HG02852 (cell line): ENCODE results near the gene CCNB1IP1.
"Not testable (repeated sequence)": the region's sequence is repeated elsewhere in the genome, so short reads cannot be mapped to it uniquely, and the experiment has no call there.

Experiments used
- ATAC-seq: cut with Tn5 transposase; IDR thresholded peaks from one replicate; pipeline ENCODE4 v1.9.1; 2021; ENCODE audit warnings: mild to moderate bottlenecking, moderate library complexity; ENCODE audit not compliant: unreplicated experiment

The CCNB1IP1 gene

DNA sequence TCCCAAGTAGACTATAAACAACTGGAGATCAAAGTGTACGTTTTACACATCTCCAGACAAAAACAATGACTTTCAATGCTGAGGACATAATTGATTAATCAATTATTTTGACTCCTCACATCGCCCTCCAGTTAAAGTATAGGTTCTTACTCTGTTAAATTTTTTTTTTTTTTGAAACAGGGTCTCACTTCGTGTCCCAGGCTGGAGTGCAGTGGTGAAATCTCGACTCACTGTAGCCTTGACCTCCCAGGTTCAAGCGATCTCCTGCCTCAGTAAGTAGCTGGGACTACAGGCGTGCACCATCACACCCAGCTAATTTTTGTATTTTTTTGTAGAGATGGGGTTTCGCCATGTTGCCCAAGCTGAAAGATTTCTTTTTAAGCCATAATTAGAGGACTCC lies 938 bp upstream of the CCNB1IP1 start:
- ATAC-seq, result no peak

DNA sequence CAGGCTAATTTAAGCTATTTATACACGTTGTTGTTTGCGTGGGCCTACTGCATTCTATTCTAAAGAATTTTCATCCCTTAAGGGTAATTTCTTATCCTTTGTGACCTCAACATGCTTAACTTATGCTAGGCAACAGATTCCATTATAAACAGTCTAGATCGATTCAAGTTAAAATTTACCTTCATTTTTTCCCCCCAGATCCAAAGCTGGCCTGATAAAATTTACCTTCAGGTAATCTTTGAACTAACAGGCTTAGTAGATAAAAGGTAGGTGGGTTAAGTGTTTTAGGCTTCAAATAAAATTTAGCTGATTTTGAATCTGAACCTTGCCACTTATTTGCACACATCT lies 389 bp upstream of the CCNB1IP1 start:
- ATAC-seq, result no peak

DNA sequence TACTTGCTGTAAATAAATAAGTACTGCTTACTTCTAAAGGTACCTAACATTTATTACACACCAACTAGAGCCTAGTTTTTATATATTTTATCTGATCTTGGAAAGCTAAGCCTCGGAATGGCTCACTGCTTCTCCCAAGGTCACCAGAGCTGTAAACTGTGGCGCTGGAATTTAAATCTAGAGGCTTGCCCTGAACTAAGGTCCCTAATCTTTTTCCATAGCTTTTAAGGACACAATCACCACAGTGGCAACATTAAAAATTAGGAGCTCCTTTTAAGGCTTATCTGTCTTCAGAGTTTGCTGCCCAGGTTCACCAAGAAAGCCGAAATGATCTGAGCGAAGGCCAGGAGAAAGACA lies 670 bp downstream of the CCNB1IP1 start:
- no peak for ATAC-seq

DNA sequence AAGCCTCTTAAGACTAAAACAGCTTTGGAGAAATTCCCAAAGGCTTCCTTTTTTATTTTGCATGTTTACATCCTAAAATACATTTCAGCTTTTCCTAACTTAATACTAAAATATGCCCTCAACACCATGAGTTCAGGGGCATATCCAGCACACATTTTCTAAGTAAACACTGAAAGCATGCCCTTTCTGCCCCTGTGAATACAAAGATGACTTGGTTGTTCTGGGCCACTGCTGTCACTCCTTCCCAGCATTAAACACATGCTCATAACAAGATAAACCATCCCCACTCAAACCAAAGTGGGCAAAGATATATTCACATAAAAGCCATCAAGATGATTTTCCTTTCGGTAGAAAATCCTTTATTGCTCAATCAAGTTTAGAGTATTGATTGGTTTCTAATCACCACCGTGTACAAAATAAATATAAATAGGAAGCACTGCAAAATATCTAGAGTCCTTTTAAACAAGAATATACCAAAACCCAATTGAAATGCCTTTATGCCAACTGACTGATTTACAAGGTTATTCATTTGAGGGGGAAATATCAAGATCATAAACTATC lies 1.9 kb downstream of the CCNB1IP1 start:
- no peak for ATAC-seq

DNA sequence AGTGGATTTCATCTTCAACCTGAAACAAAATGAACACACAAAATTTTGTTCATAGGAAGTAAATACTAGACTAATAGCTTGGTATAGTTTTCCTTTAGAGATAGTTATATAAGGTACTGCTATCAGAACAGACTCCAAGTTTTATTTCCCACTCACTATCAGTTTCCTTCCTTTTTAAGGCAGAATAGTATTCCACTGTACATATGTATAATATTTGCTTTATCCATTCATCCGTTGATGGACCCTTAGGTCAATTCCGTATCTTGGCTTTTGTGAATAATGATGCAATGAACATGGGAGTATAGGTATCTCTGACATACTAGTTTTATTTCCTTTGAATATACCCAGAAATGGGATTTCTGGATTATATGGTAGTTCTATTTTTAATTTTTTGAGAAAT lies 3.7 kb downstream of the CCNB1IP1 start:
- no peak for ATAC-seq

DNA sequence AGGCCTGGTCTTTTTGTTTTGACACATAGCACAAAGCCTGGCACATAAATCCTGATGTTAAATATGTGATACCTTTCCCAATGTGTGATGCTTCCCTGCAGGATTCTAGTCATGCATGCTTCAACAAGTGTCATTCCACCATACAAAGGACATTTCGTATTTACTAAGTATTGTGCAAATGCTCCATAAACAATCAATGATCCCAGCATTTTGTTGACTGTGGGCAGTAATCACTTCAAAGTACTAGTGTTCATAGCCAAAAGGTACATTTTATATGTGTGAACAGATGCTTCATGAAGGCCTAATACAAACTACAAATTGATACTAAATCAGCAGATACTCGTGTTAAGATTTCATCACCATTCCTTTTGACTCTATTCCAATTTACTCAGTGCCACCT lies 4.4 kb downstream of the CCNB1IP1 start:
- ATAC-seq, result no peak

DNA sequence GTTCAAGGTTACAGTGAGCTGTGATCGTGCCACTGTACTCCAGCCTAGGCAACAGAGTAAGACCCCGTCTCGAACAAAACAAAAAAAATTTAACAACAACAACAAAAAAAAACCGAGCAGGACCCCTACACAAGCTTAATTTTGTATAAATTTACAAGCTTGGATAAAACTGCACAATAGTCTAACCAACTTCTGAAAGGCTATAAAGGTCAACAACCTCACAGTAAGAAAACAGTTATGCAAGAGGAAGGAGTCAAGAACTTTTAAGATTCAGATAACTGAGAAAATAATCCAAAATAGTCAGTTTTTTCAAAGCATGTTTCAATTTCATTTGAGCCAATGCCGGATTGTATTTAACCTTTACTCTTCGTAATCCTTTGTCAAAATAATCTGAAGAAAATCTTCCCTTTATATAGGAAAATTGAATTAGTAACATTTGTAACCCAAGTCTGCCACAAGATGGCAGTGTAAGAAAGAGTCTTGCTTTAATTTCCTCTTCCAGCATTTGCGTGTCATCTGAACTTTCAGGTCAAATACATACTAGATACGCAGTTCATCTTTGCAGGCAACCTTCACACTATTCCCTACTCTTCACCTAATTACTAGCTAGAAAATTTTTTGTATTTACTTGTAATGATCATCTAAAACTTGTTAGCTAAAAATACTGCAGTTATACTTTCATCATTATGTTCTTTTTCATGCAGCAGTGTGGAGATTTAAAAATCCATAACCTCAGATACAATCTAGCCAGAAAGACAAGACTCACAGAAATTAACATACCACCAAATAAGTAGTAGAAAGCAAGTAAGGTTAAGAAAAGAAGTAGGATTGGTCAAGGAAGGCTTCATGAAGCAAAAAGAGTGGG lies 5.8 kb downstream of the CCNB1IP1 start:
- no peak for ATAC-seq

DNA sequence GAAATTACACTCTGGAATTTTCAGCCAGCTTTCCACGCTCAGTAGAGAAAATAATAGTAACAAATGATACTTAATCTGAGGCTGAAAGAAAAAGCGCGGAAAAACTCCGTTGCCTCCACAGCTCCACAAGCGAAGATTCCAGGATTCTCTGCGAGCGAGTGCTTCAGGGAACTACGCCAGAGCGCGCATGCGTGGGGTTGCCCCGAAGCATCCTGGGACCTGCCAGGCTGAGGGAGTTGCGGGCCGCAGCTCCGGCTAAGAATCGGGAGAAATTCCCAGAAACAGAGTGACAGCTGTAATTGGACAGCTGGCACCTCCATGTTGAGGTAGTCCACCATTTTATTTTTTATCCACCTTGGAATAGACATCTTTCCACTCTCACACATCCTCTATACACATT lies 15.4 kb downstream of the CCNB1IP1 start:
- no peak for ATAC-seq

DNA sequence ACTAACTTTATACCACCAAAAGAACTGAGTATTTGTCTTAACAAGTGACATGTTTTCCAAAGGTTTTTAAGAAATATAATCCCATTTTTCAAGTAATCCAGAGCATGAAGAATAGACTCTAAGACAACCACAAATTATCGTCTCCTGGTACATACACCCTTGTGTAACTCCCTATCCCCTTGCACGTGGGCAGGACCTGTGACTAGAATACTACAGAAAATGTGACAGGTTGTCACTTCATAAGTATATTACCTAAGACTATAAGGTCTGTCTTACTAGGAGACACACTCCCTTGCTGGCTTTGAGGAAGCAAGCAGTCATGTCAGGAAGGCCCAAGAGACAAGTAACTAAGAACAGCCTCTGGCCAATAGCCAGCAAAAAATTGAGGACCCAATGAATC lies 19.1 kb downstream of the CCNB1IP1 start:
- no peak for ATAC-seq

DNA sequence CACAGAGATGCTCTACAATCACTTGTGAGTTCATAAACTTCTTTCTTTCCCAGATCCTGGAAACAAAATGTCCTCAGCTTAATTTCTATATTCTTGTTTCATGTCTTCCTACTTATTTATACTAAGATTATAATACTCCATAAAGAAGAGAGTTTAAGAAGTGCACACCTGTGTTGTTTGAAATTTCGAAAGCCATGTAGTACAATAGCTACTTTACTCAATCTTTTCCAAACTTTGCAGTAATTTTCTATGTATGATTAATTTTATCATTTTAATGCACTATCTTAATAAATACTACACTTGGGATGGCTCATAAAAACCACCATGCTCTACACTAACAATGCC lies 27.0 kb downstream of the CCNB1IP1 start:
- ATAC-seq, result no peak

DNA sequence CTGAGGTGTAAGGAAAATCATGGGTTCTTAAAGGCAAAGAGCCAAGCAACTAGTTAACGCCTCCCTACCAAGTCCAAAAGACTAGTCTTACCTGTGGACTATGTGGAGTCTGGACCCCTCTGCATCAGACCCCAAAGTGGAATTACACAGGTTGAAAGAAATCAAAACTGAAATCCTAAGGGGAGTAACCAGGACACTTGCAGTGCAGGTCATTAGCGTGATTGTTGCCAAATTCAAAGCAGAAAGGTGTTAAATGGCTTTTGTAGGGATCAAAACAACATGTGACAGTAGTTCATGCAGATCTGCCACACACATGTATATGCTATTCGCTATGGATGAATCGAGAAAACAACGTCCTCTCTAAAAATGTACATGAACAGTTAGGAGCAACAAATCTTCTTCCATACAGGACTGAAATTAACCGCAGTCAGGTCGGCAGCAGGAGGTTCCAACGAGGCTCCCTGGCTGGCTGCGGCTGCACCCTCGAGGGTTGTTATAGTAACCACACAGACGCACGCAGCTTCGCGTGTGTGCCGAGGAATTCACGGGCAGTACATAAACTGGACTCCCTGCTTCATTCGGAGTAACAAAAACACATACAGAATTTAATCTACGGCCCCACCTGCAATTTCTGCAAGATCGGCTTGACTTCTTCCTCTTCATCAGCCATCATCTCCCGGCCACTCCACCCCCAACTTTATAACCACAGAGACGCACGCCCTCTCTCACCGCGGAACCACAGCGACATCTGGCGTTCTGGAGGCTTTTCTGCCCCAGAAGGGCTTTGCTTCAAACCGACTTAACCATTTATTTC lies 27.6 kb downstream of the CCNB1IP1 start, which contains the start of gene TTC5:
Gene TTC5 (minus strand): TSS at position 687 of the 814 bp plus-strand sequence. CDS start 14 bp downstream, at position 673.
- ATAC-seq, result peak; percentile 94

DNA sequence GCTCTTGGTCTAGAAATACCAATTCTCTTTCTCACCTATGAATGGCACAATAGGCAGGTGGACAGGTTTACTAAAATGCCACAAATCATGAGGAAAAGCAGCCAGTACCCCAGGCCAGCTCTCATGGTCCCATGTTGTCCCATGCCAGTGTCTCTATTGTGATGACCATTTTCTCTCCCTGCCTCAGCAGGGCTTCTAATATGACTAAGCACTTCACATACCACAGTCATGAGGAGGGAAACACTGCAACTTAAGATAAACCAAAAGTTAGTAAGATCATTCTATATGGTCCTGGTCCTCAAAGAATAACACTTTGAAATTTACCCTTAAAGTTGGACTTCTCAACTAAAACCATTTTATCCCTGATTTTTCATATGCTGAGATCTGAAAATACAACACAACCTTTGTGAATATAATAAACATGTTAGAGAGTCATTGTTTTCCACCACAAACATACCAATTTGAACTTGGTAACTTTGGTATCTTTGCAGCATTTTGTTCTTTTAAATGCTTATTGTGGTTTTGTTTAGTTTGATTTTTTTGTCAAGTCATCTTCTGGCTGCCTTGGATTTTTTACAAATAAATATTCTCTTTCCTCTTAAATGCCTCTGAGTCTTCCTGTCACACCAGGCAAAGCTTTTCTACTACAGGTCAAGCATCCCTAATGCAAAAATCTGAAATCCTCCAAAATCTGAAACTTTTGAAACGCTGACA lies 30.9 kb downstream of the CCNB1IP1 start:
- ATAC-seq, result no peak

DNA sequence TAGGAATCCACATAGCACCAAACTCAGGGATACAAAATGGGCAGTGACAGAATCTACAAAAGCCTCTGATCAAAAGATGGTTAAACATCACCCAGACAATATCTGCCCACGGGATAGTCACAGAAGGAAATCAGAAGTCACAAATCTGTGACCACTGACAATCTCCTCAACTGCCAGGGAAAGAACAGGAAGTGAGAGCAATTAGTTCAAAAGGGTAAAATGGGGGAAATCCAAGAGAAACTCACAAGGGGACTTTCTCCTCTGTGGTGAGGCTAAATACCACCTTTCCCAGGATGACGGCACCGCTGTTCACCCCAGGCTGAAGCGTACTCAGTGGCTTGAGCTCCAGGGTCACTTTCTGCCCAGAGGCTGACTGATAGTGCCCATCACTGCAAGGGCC lies 38.0 kb downstream of the CCNB1IP1 start:
- ATAC-seq, result peak; percentile 92

DNA sequence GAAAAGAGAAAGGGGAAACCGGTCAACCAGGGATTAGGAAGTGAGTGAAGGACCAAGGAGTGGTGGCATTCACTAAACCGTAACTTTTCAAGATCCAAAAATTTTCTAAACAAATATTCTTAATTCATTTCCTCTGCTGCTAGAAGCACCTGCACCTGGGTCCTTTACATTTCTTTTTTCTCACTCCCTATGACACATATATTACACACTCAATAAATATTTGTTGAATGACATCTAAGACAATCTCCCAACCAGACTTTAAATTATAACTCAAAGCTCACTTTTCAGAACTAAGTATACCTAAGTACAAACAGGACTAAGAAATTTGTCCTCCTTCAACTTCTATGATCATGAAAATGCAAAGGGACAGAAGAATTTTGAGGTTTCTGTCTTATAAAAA lies 38.4 kb downstream of the CCNB1IP1 start:
- ATAC-seq, result no peak

DNA sequence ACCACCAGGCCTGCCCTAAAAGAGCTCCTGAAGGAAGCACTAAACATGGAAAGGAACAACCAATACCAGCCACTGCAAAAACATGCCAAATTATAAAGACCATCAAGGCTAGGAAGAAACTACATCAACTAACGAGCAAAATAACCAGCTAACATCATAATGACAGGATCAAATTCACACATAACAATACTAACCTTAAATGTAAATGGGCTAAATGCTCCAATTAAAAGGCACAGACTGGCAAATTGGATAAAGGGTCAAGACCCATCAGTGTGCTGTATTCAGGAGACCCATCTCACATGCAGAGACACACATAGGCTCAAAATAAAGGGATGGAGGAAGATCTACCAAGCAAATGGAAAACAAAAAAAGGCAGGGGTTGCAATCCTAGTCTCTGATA lies 51.1 kb downstream of the CCNB1IP1 start:
- ATAC-seq, result not testable (repeated sequence)

DNA sequence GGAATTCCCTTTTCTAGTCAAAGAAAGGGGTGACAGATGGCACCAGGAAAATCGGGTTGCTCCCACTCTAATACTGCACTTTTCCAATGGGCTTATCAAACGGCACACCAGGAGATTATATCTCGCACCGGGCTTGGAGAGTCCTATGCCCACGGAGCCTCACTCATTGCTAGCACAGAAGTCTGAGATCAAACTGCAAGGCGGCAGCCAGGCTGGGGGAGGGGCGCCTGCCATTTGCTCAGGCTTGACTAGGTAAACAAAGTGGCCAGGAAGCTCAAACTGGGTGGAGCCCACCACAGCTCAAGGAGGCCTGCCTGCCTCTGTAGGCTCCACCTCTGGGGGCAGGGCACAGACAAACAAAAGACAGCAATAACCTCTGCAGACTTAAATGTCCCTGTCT lies 52.8 kb downstream of the CCNB1IP1 start:
- not testable (repeated sequence) for ATAC-seq

DNA sequence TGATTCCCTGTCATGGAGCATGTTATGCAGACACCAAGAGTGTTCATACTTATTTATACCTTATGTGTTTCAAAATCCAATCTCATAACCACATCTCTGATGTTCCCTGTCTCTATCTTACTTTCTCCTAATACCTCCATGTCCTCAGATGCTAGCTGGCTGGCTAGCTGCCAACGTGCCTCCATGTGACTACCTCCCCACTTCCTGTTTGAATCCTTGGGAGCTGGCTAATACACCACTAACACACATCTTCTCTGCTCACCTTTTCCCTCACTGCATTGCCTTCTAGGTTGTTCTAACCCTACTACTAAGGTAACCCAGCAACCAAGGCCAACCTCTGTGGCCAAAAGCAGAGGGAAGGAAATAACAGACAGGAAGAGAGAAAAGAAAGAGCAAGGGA lies 54.7 kb downstream of the CCNB1IP1 start:
- ATAC-seq, result no peak

DNA sequence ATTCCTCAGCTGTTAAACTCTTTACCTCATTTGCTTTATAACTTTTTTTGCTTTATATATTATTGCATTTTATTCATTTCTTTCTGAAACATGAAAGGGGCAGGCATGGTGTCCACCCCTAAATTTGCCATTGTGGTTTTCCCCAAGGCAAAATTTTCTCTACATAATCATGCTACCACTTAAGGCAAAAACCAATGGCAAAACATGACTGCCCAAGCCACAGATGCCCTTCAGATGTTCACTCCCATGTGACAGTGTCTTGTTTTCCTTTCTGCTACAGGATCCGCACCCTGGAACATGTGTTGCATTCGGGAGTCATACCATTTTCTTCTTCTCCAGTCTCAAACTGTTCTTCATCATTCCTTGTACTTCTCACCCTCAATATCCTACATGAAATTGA lies 55.7 kb downstream of the CCNB1IP1 start:
- ATAC-seq, result no peak

DNA sequence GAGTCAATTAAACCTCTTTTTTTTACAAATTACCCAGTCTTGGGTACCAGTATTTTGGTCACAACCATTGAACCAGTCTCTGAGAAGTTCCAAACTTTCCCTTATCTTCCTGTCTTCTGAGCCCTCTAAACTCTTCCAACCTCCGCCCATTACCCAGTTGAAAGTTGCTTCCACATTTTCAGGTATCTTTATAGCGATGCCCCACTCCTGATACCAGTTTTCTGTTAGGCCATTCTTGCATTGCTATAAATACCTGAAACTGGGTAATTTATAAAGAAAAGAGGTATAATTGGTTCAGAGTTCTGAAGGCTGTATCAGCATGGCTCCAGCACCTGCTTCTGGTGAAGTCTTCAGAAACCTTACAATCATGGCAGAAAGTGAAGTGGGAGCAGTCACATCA lies 59.0 kb downstream of the CCNB1IP1 start:
- ATAC-seq, result no peak

DNA sequence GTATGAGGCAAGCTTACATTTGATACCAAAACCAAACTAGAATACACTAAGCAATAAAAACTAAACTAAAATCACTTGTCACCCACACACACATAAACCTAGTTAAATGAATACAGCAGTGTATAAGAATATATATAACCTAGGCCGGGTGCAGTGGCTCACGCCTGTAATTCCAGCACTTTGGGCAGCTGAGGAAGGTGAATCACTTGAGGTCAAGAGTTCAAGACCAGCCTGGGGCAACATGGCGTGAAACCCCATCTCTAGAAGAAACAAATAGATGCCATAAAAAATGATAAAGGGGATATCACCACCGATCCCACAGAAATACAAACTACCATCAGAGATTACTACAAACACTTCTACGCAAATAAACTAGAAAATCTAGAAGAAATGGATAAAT lies 68.7 kb downstream of the CCNB1IP1 start:
- ATAC-seq, result not testable (repeated sequence)

DNA sequence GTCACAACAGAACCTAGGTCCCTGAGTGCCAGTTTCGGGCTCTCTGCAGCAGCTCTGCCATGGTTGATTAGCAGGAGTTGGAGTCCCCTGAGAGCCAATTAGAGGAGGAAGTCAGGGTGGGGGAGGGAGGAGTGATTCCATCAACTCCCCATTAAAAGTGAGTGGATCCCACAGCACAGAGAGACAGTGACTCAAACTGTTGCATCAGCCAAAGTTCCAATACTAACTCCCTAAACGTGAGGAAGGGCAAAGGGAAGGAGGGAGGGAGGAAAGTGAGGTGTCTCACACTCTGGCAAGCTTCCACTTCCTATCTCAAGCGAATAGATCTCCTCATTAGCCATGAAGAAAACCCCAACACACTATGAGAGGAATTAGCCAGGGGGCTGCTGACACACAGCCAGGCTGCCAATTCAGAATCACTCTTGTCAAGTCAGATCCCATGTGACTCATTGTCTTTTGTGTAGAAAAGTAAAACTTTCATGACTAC lies 70.4 kb downstream of the CCNB1IP1 start:
- ATAC-seq, result no peak
